PC-3 (cell line): ENCODE data around the gene LRFN4. TPM values are rescaled to one million over a fixed set of nuclear protein-coding genes. Genes with fewer than 3 reads are reported as not detected.

Experiments
- ATAC-seq: fragments of 200-7000 bp; cut with Tn5 transposase; 2 replicates; pipeline ENCODE4 v1.9.1; 2020; ENCODE audit warnings: mild to moderate bottlenecking, moderate library complexity
- BruUV-seq: library from RNA; stranded (reverse); fragments of 400-500 nt; replicated peaks from 2 replicates; lab custom pipeline; 2021; lab: Mats Ljungman, UMichigan
- CTCF ChIA-PET: fragments of 300-600 bp; sonication (Branson Sonifier 250); formaldehyde crosslinking; loops from one replicate; lab custom pipeline; 2022; ENCODE audit warnings: antibody characterized with exemption; lab: Charles Lee
- POLR2A ChIA-PET: fragments of 300-600 bp; sonication (Branson Sonifier 250); formaldehyde crosslinking; loops from one replicate; lab custom pipeline; 2022; ENCODE audit warnings: antibody characterized with exemption; ENCODE audit not compliant: unreplicated experiment; lab: Charles Lee
- DNase-seq: peaks from one replicate; pipeline ENCODE4 v3.0.0-alpha.2; 2015
- H2AFZ ChIP-seq: fragments of 300-600 bp; sonication (generic); 2 replicates; pipeline ENCODE4 v1.6.0; 2016; ENCODE audit warnings: antibody characterized with exemption, low read length
- H3F3A ChIP-seq: fragments of 300-600 bp; sonication (generic); one replicate; pipeline ENCODE4 v1.6.0; 2017; ENCODE audit warnings: antibody characterized with exemption, low read length, control low read depth, mild to moderate bottlenecking; ENCODE audit not compliant: unreplicated experiment
- H3K27ac ChIP-seq: fragments of 300-600 bp; sonication (generic); 2 replicates; pipeline ENCODE4 v1.5.1; 2016; ENCODE audit warnings: mild to moderate bottlenecking, low read length
- H3K27me3 ChIP-seq: fragments of 300-600 bp; sonication (generic); 2 replicates; pipeline ENCODE4 v1.6.1; 2016; ENCODE audit warnings: low read length, mixed read lengths
- H3K36me3 ChIP-seq: fragments of 300-600 bp; sonication (generic); 2 replicates; pipeline ENCODE4 v1.6.1; 2016; ENCODE audit warnings: low read depth, mixed run types, low read length, mixed read lengths
- H3K4me1 ChIP-seq: fragments of 300-600 bp; sonication (generic); 2 replicates; pipeline ENCODE4 v1.5.1; 2016; ENCODE audit warnings: low read length; ENCODE audit not compliant: insufficient read depth
- H3K4me2 ChIP-seq: fragments of 300-600 bp; sonication (generic); 2 replicates; pipeline ENCODE4 v1.6.0; 2016; ENCODE audit warnings: low read length
- H3K4me3 ChIP-seq: fragments of 300-600 bp; sonication (generic); 2 replicates; pipeline ENCODE4 v1.5.1; 2016; ENCODE audit warnings: mild to moderate bottlenecking, low read length, mixed read lengths
- H3K79me2 ChIP-seq: fragments of 300-600 bp; sonication (generic); 2 replicates; pipeline ENCODE4 v1.6.1; 2017; ENCODE audit warnings: low read length, mixed read lengths
- H3K9ac ChIP-seq: fragments of 300-600 bp; sonication (generic); 2 replicates; pipeline ENCODE4 v1.6.0; 2016; ENCODE audit warnings: mild to moderate bottlenecking, low read length
- H3K9me2 ChIP-seq: fragments of 300-600 bp; sonication (generic); replicated peaks from 2 replicates; pipeline ENCODE4 v1.6.1; 2016; ENCODE audit warnings: mixed run types, low read length, mixed read lengths
- H3K9me3 ChIP-seq: fragments of 300-600 bp; sonication (generic); 2 replicates; pipeline ENCODE4 v1.6.1; 2016; ENCODE audit warnings: low read length, mixed read lengths
- H4K20me1 ChIP-seq: fragments of 300-600 bp; sonication (generic); 2 replicates; pipeline ENCODE4 v1.6.1; 2016; ENCODE audit warnings: low read length, mixed read lengths
- EZH2 ChIP-seq: fragments of 300-600 bp; sonication (generic); IDR thresholded peaks from one replicate; pipeline ENCODE4 v1.6.1; 2017; ENCODE audit warnings: antibody characterized with exemption, mild to moderate bottlenecking, low read length; ENCODE audit not compliant: unreplicated experiment
- EZH2phosphoT487 ChIP-seq: fragments of 300-600 bp; sonication (generic); IDR thresholded peaks from 2 replicates; pipeline ENCODE4 v1.6.1; 2018; ENCODE audit warnings: mild to moderate bottlenecking, antibody characterized with exemption, low read length, borderline replicate concordance
- intact Hi-C: fragments of 100-400 bp; cut with micrococcal nuclease; formaldehyde crosslinking; loops from 2 replicates; pipeline ENCODE4 v1.9.0; 2023
- total RNA-seq: library from RNA; depleted of rRNA; stranded (reverse); fragments of >200 nt; gene quantifications from 2 replicates; pipeline ENCODE4 v1.2.3, GENCODE V29; 2014
- TF ChIP-seq, protein P1 (sequence below): fragments of 300-600 bp; sonication (generic); conservative IDR thresholded peaks from 2 replicates; pipeline ENCODE4 v1.5.1; 2017; ENCODE audit warnings: antibody characterized with exemption, low read depth, mild to moderate bottlenecking, low read length

The LRFN4 gene
- total RNA-seq, 1 experiment from 2014 or later: 64.4 TPM

- no peak for TF ChIP-seq EZH2phosphoT487
- TF ChIP-seq, protein P1, sequence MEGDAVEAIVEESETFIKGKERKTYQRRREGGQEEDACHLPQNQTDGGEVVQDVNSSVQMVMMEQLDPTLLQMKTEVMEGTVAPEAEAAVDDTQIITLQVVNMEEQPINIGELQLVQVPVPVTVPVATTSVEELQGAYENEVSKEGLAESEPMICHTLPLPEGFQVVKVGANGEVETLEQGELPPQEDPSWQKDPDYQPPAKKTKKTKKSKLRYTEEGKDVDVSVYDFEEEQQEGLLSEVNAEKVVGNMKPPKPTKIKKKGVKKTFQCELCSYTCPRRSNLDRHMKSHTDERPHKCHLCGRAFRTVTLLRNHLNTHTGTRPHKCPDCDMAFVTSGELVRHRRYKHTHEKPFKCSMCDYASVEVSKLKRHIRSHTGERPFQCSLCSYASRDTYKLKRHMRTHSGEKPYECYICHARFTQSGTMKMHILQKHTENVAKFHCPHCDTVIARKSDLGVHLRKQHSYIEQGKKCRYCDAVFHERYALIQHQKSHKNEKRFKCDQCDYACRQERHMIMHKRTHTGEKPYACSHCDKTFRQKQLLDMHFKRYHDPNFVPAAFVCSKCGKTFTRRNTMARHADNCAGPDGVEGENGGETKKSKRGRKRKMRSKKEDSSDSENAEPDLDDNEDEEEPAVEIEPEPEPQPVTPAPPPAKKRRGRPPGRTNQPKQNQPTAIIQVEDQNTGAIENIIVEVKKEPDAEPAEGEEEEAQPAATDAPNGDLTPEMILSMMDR: no peak
- TF ChIP-seq EZH2: no peak
- Histone ChIP-seq H3K27ac (no peak overlapping the region), H4K20me1 (no peaks in the 10 kb centered on the region), H3K4me2 (no peak overlapping the region), H3K36me3 (no peaks in the 10 kb centered on the region; the same call in 1 of the 2 replicates), H3K9ac (no peak overlapping the region), H3F3A (no peaks in the 10 kb centered on the region), H3K4me1 (peaks cover 10% of the 10 kb centered on the region; the same call in 1 of the 2 replicates), H3K9me2 (no peaks in the 10 kb centered on the region), H3K79me2 (peaks cover 27% of the 10 kb centered on the region), H3K9me3 (no peaks in the 10 kb centered on the region), H3K27me3 (no peaks in the 10 kb centered on the region), H2AFZ (no peak overlapping the region), H3K4me3 (no peak overlapping the region)
- DNase-seq (no peak), ATAC-seq (no peak)
- BruUV-seq: no TSS peak
- CTCF ChIA-PET: no interaction called here
- intact Hi-C loops: no loop called here
- POLR2A ChIA-PET: no interaction called here
Measured at GRCh38 chr11:66861038-66861773, 4.3 kb downstream of the LRFN4 start.

GRCh38 chr11:66861774-66862558, 5.1 kb downstream of the LRFN4 start:
- Histone ChIP-seq H2AFZ (no peak overlapping the region), H3K9me3 (no peaks in the 10 kb centered on the region), H3F3A (no peaks in the 10 kb centered on the region), H3K4me1 (peaks cover 10% of the 10 kb centered on the region; the same call in 1 of the 2 replicates), H3K9me2 (no peaks in the 10 kb centered on the region), H3K27ac (no peak overlapping the region), H4K20me1 (no peaks in the 10 kb centered on the region), H3K4me3 (no peak overlapping the region), H3K79me2 (peaks cover 27% of the 10 kb centered on the region), H3K4me2 (no peak overlapping the region), H3K27me3 (no peaks in the 10 kb centered on the region), H3K36me3 (no peaks in the 10 kb centered on the region; the same call in 1 of the 2 replicates), H3K9ac (no peak overlapping the region)
- ChIA-PET POLR2A (no interaction called here), CTCF (no interaction called here)
- DNase-seq: no peak
- BruUV-seq: no TSS peak
- no peak for ATAC-seq
- TF ChIP-seq, protein P1: no peak
- TF ChIP-seq EZH2phosphoT487 (no peak), EZH2 (no peak)
- intact Hi-C loops: no loop called here
